Stomach (tissue), 9 donors: Measurements from ENCODE around the gene PMVK. TPM values are rescaled to one million over a fixed set of nuclear protein-coding genes. Genes with fewer than 3 reads are reported as not detected.

Experiments used
- DNase-seq, 2 donors: peaks; one replicate each; pipeline versions ENCODE4 v3.0.0 to v3.0.0-alpha.2; 2013 to 2019
- H3K27ac ChIP-seq, 5 donors: fragments of 200-600 bp in 4 of 5; sonication (generic) in 4 of 5; one replicate each; pipeline ENCODE4 v1.5.1; 2013 to 2019; ENCODE audit warnings: mild to moderate bottlenecking in 1 of 5, moderate library complexity in 1 of 5
- H3K27me3 ChIP-seq, 3 donors: fragments of 200-600 bp; sonication (generic); one replicate each; pipeline ENCODE4 v1.5.1; 2017 to 2019; ENCODE audit warnings: mixed run types in 1 of 3
- H3K36me3 ChIP-seq, 4 donors: fragments of 200-600 bp; sonication (generic); 1 replicate in 3 of 4; 2 replicates in 1 of 4; pipeline ENCODE4 v1.5.1; 2016 to 2019
- H3K4me1 ChIP-seq, 4 donors: fragments of 200-600 bp; sonication (generic); one replicate each; pipeline ENCODE4 v1.5.1; 2016 to 2019
- H3K4me3 ChIP-seq, 4 donors: fragments of 200-600 bp; sonication (generic) in 3 of 4; one replicate each; pipeline ENCODE4 v1.5.1; 2016 to 2019; ENCODE audit warnings: mild to moderate bottlenecking in 1 of 4
- H3K9me3 ChIP-seq, 4 donors: fragments of 200-600 bp; sonication (generic); one replicate each; pipeline ENCODE4 v1.5.1; 2016 to 2019
- CTCF ChIP-seq, 7 experiments: fragments of 450-650 bp in 4 of 7; fragments of 200-600 bp in 3 of 7; sonication (generic) in 3 of 7; IDR thresholded peaks; one replicate each; pipeline ENCODE4 v1.5.1; 2016 to 2019; ENCODE audit warnings: antibody characterized with exemption in 7 of 7, control low read depth in 2 of 7, mild to moderate bottlenecking in 1 of 7
- EP300 ChIP-seq: sonication (generic); formaldehyde crosslinking; IDR thresholded peaks from one replicate; pipeline ENCODE4 v1.6.1; 2017; ENCODE audit warnings: antibody characterized with exemption
- POLR2A ChIP-seq, 4 donors: fragments of 450-650 bp; IDR thresholded peaks; one replicate each; pipeline ENCODE4 v1.6.1; 2016; ENCODE audit warnings: antibody characterized with exemption in 4 of 4, control low read depth in 2 of 4, mild to moderate bottlenecking in 1 of 4, moderate library complexity in 1 of 4
- POLR2AphosphoS5 ChIP-seq, 3 donors: sonication (generic); formaldehyde crosslinking; IDR thresholded peaks; one replicate each; pipeline ENCODE4 v1.6.1; 2016; ENCODE audit warnings: antibody characterized with exemption in 3 of 3
- WGBS, 5 donors: extraction: QIAGEN DNeasy Blood & Tissue Kit in 3 of 5; methylation state at CpG; one replicate each; pipeline versions ENCODE4 v1.1.5 to v1.1.7; 2013 to 2018; 5-methylcytosine and 5-hydroxymethylcytosine counted together
- intact Hi-C: fragments of 100-400 bp; cut with DNase I; formaldehyde crosslinking; loops from one replicate; pipeline ENCODE4 v1.15.1; 2023; ENCODE audit warnings: low total_unique reads
- polyA plus RNA-seq, 3 donors: library from polyadenylated mRNA; stranded (reverse); fragments of 200-250 nt; gene quantifications; one replicate each; pipeline ENCODE4 v1.2.3, GENCODE V29; 2013
- total RNA-seq, 5 donors: library from RNA; depleted of rRNA; stranded (reverse); fragments of >200 nt; gene quantifications; one replicate each; pipeline versions ENCODE4 v1.1.0 to v1.2.3, GENCODE V29; 2014 to 2016
- donor health status: healthy with polysubstance abuse.
- donor health status: Bipolar disorder and iron deficiency.
- donor health status: healthy.

The PMVK gene
- total and polyA plus RNA-seq, 8 donors: 10.1 to 57.1 (median 41.1) TPM

- WGBS, 5 donors: 15 to 29% (median 19%) methylated on average over 18 of the region's 18 CpGs
- Histone ChIP-seq H3K36me3 (peaks cover 3 to 23% (median 16%) of the 10 kb centered on the region in 4 donors), H3K4me1 (peaks cover 53 to 73% (median 59%) of the 10 kb centered on the region in 4 donors), H3K27me3 (no peaks in the 10 kb centered on the region), H3K4me3 (peak overlapping the region; percentile 64 to 70 (median 68)), H3K9me3 (no peaks in the 10 kb centered on the region), H3K27ac (peak overlapping the region; percentile 96 to 100 (median 99))
- DNase-seq: peak; percentile 83 to 90
- TF ChIP-seq CTCF (IDR thresholded peaks at IDR 0.05) (no peak), POLR2AphosphoS5 (IDR thresholded peaks at IDR 0.05) (peak; percentile 44 to 90 (median 88)), POLR2A (IDR thresholded peaks at IDR 0.05) (no peak), EP300 (peak; percentile 67)
- intact Hi-C loops: no loop called here
Observed at GRCh38 chr1:154972517-154973343, 36.2 kb upstream of the PMVK start.

- 51 to 59% (median 51%) methylated on average over 3 of the region's 3 CpGs for WGBS, 5 donors
- Histone ChIP-seq H3K27me3 (no peaks in the 10 kb centered on the region), H3K4me1 (peaks cover 53 to 79% (median 65%) of the 10 kb centered on the region in 4 donors), H3K9me3 (no peaks in the 10 kb centered on the region), H3K4me3 (peak overlapping the region in 3 of 4 donors; percentile 7 to 70 (median 64)), H3K36me3 (peaks cover 9 to 28% (median 22%) of the 10 kb centered on the region in 4 donors), H3K27ac (peak overlapping the region; percentile 96 to 100 (median 99))
- no peak for DNase-seq
- no peak for TF ChIP-seq POLR2A (IDR thresholded peaks at IDR 0.05)
- TF ChIP-seq CTCF (IDR thresholded peaks at IDR 0.05): no peak
- TF ChIP-seq POLR2AphosphoS5 (IDR thresholded peaks at IDR 0.05): no peak
- no peak for TF ChIP-seq EP300
- intact Hi-C loops: no loop called here
Observed at GRCh38 chr1:154972213-154972516, 35.6 kb upstream of the PMVK start.

GRCh38 chr1:154971341-154971998, 35.0 kb upstream of the PMVK start:
- TF ChIP-seq CTCF (IDR thresholded peaks at IDR 0.05) (no peak), POLR2AphosphoS5 (IDR thresholded peaks at IDR 0.05) (peak in 1 of 3 donors; percentile 9), EP300 (no peak), POLR2A (IDR thresholded peaks at IDR 0.05) (no peak)
- 24 to 40% (median 30%) methylated on average over 10 of the region's 10 CpGs for WGBS, 5 donors
- peak overlapping the region; percentile 82 to 100 (median 99) for H3K27ac ChIP-seq
- H3K27me3 ChIP-seq: no peaks in the 10 kb centered on the region
- peaks cover 49 to 83% (median 68%) of the 10 kb centered on the region in 4 donors for H3K4me1 ChIP-seq
- H3K9me3 ChIP-seq: no peaks in the 10 kb centered on the region
- intact Hi-C loops: no loop called here
- peak; percentile 8 to 50 for DNase-seq
- H3K4me3 ChIP-seq: peak overlapping the region; percentile 42 to 64 (median 43)
- H3K36me3 ChIP-seq: peaks cover 15 to 35% (median 29%) of the 10 kb centered on the region in 4 donors

GRCh38 chr1:154970631-154971340, 34.3 kb upstream of the PMVK start, which contains the start of gene SHC1:
Gene SHC1, minus strand, starts transcription at chr1:154970747. Its CDS starts 221 bp downstream, at chr1:154970526.
- H3K36me3 ChIP-seq: peaks cover 22 to 42% (median 35%) of the 10 kb centered on the region in 4 donors

More at GRCh38 chr1:154970631-154971340, 34.3 kb upstream of the PMVK start, which contains the start of gene SHC1:
- peak; percentile 83 to 96 for DNase-seq
- 19 to 34% (median 28%) methylated on average over 9 to 15 of the region's 15 CpGs for WGBS, 5 donors
- Histone ChIP-seq H3K4me3 (peak within 1 kb of the TSS; percentile 42 to 64 (median 43)), H3K27me3 (no peaks in the 10 kb centered on the region), H3K9me3 (no peaks in the 10 kb centered on the region), H3K27ac (peak within 1 kb of the TSS; percentile 82 to 100 (median 99)), H3K4me1 (peaks cover 43 to 77% (median 64%) of the 10 kb centered on the region in 4 donors)
- TF ChIP-seq EP300: no peak
- peak in 1 of 4 donors; percentile 12 for TF ChIP-seq POLR2A (IDR thresholded peaks at IDR 0.05)
- TF ChIP-seq CTCF (IDR thresholded peaks at IDR 0.05): no peak
- TF ChIP-seq POLR2AphosphoS5 (IDR thresholded peaks at IDR 0.05): peak; percentile 86 to 90 (median 89)
- intact Hi-C loops: no loop called here
